Measurements from ENCODE around the gene HEXIM2. TPM values are rescaled to one million over a fixed set of nuclear protein-coding genes. Genes with fewer than 3 reads are reported as not detected.

HEXIM2 gene
- total RNA-seq, 1 experiment from 2014 or later: 22.4 TPM

- Histone ChIP-seq H2AFZ (no peak overlapping the region; the same call in 1 of the 2 replicates), H3K9me2 (ENCODE audit: insufficient read depth) (no peaks in the 10 kb centered on the region), H3K4me1 (replicated peaks; ENCODE audit: insufficient read depth) (peaks cover 32% of the 10 kb centered on the region), H3K27ac (peak overlapping the region; percentile 66), H3K4me3 (peak overlapping the region; percentile 86), H3K9me3 (ENCODE audit: insufficient read depth, low read depth) (no peaks in the 10 kb centered on the region), H4K20me1 (ENCODE audit: insufficient read depth) (no peaks in the 10 kb centered on the region), H3F3A (ENCODE audit: insufficient read depth, low read depth) (peaks cover 54% of the 10 kb centered on the region), H3K36me3 (ENCODE audit: low read depth) (peaks cover 12% of the 10 kb centered on the region; the same call in 1 of the 2 replicates), H3K27me3 (ENCODE audit: insufficient read depth, low read depth) (no peaks in the 10 kb centered on the region), H3K4me2 (peak overlapping the region; percentile 88), H3K79me2 (ENCODE audit: low read depth) (peaks cover 59% of the 10 kb centered on the region)
- DNase-seq: peak; percentile 22 to 58
- BruUV-seq (replicated peaks): no TSS peak
- no peak for TF ChIP-seq EZH2 (IDR thresholded peaks at IDR 0.05; ENCODE audit: low read depth)
- TF ChIP-seq, protein P1, sequence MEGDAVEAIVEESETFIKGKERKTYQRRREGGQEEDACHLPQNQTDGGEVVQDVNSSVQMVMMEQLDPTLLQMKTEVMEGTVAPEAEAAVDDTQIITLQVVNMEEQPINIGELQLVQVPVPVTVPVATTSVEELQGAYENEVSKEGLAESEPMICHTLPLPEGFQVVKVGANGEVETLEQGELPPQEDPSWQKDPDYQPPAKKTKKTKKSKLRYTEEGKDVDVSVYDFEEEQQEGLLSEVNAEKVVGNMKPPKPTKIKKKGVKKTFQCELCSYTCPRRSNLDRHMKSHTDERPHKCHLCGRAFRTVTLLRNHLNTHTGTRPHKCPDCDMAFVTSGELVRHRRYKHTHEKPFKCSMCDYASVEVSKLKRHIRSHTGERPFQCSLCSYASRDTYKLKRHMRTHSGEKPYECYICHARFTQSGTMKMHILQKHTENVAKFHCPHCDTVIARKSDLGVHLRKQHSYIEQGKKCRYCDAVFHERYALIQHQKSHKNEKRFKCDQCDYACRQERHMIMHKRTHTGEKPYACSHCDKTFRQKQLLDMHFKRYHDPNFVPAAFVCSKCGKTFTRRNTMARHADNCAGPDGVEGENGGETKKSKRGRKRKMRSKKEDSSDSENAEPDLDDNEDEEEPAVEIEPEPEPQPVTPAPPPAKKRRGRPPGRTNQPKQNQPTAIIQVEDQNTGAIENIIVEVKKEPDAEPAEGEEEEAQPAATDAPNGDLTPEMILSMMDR (conservative IDR thresholded peaks at IDR 0.05): no peak
- ChIA-PET CTCF (interaction anchor here (0.5 to 5.7 kb wide), 11 partner anchors 11 to 275 kb away, joined by 3 to 66 read pairs (median 5); partner anchors contain the start of gene ACBD4), POLR2A (ENCODE audit: unreplicated experiment) (interaction anchor here (0.6 to 2.4 kb wide), 7 partner anchors 11 to 106 kb away, joined by 3 to 42 read pairs (median 4); partner anchors contain the start of gene HEXIM2)
- intact Hi-C loops (cut with micrococcal nuclease; ENCODE audit: unreplicated experiment): loop anchor here (1.0 to 5.0 kb wide), 3 partner anchors 47 to 277 kb away; no protein-coding TSS in a partner anchor
Observed at GRCh38 chr17:45149669-45150664, 11.7 kb upstream of the HEXIM2 start.

- peaks cover 65% of the 10 kb centered on the region for H3K79me2 ChIP-seq (ENCODE audit: low read depth)
- ChIA-PET POLR2A (ENCODE audit: unreplicated experiment) (interaction anchor here (0.5 to 0.7 kb wide), 7 partner anchors 10 to 896 kb away, joined by 3 to 13 read pairs (median 7); partner anchors contain the start of gene HEXIM2), CTCF (interaction anchor here (0.5 to 5.7 kb wide), 10 partner anchors 8 to 274 kb away, joined by 3 to 66 read pairs (median 5); partner anchors contain the start of genes ACBD4 and HEXIM2)
- TF ChIP-seq, protein P1 (conservative IDR thresholded peaks at IDR 0.05): no peak
- no peak for TF ChIP-seq EZH2 (IDR thresholded peaks at IDR 0.05; ENCODE audit: low read depth)
- no peaks in the 10 kb centered on the region for H3K9me3 ChIP-seq (ENCODE audit: insufficient read depth, low read depth)
- H2AFZ ChIP-seq: no peak overlapping the region
- peaks cover 59% of the 10 kb centered on the region for H3F3A ChIP-seq (ENCODE audit: insufficient read depth, low read depth)
- peak overlapping the region; percentile 66 for H3K27ac ChIP-seq
- peak overlapping the region; percentile 88 for H3K4me2 ChIP-seq
- H4K20me1 ChIP-seq (ENCODE audit: insufficient read depth): no peaks in the 10 kb centered on the region
- intact Hi-C loops (cut with micrococcal nuclease; ENCODE audit: unreplicated experiment): no loop called here
- H3K4me3 ChIP-seq: peak overlapping the region; percentile 86
- peaks cover 12% of the 10 kb centered on the region; the same call in 1 of the 2 replicates for H3K36me3 ChIP-seq (ENCODE audit: low read depth)
- no peaks in the 10 kb centered on the region for H3K9me2 ChIP-seq (ENCODE audit: insufficient read depth)
- no peak for DNase-seq
- no peaks in the 10 kb centered on the region for H3K27me3 ChIP-seq (ENCODE audit: insufficient read depth, low read depth)
- peaks cover 41% of the 10 kb centered on the region for H3K4me1 ChIP-seq (replicated peaks; ENCODE audit: insufficient read depth)
- BruUV-seq (replicated peaks): no TSS peak
Observed at GRCh38 chr17:45150911-45151809, 10.5 kb upstream of the HEXIM2 start.

All from PC-9 (cell line).